GM18858 (cell line): ENCODE results near the gene DNMBP.

Experiments used
- ATAC-seq: cut with Tn5 transposase; IDR thresholded peaks from one replicate; pipeline ENCODE4 v1.9.1; 2021; ENCODE audit not compliant: unreplicated experiment

The DNMBP gene

GRCh38 chr10:99835947-99836346 is 173.8 kb downstream of the DNMBP start:
- ATAC-seq = no peak

GRCh38 chr10:99834410-99834809 is 175.3 kb downstream of the DNMBP start:
- ATAC-seq = no peak

- ATAC-seq = no peak
Observed at GRCh38 chr10:99832439-99832838, 177.3 kb downstream of the DNMBP start.

- ATAC-seq = no peak
Observed at GRCh38 chr10:99828464-99828863, 181.3 kb downstream of the DNMBP start.

- ATAC-seq = no peak
Observed at GRCh38 chr10:99827936-99828335, 181.8 kb downstream of the DNMBP start.
